Activated naive CD8-positive, alpha-beta T cell treated with anti-CD3 and anti-CD28 coated beads for 36 hours (primary cell): ENCODE data around the gene SLC4A5. TPM values are rescaled to one million over a fixed set of nuclear protein-coding genes. Genes with fewer than 3 reads are reported as not detected.
A peak's percentile ranks its signal among the peaks of the same experiment; 100 is the strongest.

Source experiments
- DNase-seq: peaks from one replicate; pipeline ENCODE4 v3.0.0; 2021
- H3K27ac Mint-ChIP-seq: one replicate; pipeline ENCODE4 v1.8.0; 2022; ENCODE audit warnings: mild to moderate bottlenecking, moderate library complexity, mixed read lengths
- H3K27me3 Mint-ChIP-seq: one replicate; pipeline ENCODE4 v1.8.0; 2022; ENCODE audit warnings: mild to moderate bottlenecking, mixed read lengths
- H3K36me3 Mint-ChIP-seq: one replicate; pipeline ENCODE4 v1.8.0; 2021; ENCODE audit warnings: mild to moderate bottlenecking, mixed read lengths
- H3K4me1 Mint-ChIP-seq: one replicate; pipeline ENCODE4 v1.8.0; 2021; ENCODE audit warnings: mixed read lengths
- H3K4me3 Mint-ChIP-seq: one replicate; pipeline ENCODE4 v1.8.0; 2022; ENCODE audit warnings: mild to moderate bottlenecking, moderate library complexity, mixed read lengths
- H3K9me3 Mint-ChIP-seq: one replicate; pipeline ENCODE4 v1.8.0; 2022; ENCODE audit warnings: mixed read lengths
- total RNA-seq, 2 experiments: library from RNA; stranded (reverse); gene quantifications; one replicate each; pipeline ENCODE4 v1.2.3, GENCODE V29; 2021

The SLC4A5 gene
- total RNA-seq, 2 experiments from 2014 or later: 0.74 to 1.5 TPM

DNA sequence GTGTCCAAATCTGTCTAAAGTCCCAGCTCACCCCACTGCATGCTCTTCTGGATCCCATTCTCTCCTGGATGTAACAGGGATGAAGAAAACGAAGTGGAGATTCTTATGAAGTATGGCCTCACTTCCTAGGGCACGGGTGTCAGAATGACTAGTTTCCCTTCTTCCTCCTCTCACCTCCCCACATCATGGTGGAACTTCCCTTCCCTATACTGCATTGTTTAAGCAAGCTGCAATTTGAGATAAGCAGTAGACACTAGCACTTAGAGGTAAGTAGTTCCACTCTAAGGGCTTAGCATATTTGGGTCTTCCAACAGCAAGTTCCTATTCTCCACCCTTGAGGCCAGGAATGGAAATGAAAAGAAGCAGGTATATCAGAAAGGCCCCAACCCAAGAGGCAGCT, 29.7 kb downstream of the SLC4A5 start:
- Mint-ChIP-seq H3K36me3 (peaks cover 2% of the 10 kb centered on the region), H3K4me3 (no peak overlapping the region), H3K27ac (no peak overlapping the region), H3K4me1 (no peaks in the 10 kb centered on the region), H3K9me3 (no peaks in the 10 kb centered on the region), H3K27me3 (no peaks in the 10 kb centered on the region)
- DNase-seq: no peak

DNA sequence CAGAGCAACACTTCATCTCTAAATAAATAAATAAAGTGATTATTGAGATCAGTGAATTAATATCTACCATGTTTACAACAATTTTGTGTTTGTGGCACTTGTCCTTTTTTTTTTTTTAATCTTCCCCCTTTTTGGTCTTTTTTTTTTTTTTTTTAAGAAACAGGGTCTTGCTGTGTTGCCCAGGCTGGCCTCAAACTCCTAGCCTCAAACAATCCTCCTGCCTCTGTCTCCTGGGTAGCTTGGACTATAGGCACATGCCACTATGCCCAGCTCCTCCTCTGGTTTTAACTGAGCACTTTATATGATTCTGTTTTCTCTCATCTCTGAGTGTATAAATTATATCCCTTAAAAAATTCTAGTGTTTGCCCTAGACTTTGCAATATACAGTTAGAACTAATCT, 30.3 kb downstream of the SLC4A5 start:
- Mint-ChIP-seq H3K27me3 (no peaks in the 10 kb centered on the region), H3K9me3 (no peaks in the 10 kb centered on the region), H3K27ac (no peak overlapping the region), H3K36me3 (peaks cover 2% of the 10 kb centered on the region), H3K4me1 (no peaks in the 10 kb centered on the region), H3K4me3 (no peak overlapping the region)
- DNase-seq: no peak

DNA sequence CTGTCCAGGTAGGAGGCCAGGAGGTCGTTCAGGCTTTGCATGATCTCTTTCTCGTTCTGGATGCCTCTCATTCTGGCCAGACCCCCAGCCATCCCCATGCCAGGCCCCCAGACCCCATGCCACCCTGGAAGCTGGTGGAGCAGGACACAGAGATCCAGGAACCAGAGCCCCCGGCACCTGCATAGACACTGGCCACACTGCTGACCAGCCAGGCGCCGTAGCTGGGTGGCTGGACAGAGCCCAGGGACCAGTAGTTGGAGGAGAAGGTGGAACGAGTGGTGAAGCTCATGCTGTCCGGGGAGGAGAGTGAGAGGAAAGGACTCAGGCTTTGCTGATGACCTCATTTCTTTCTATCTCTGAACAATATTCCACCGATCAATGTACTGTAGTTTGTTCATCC, 35.5 kb downstream of the SLC4A5 start:
- DNase-seq: no peak
- Mint-ChIP-seq H3K36me3 (no peaks in the 10 kb centered on the region), H3K4me3 (no peak overlapping the region), H3K4me1 (peaks cover 8% of the 10 kb centered on the region), H3K9me3 (no peaks in the 10 kb centered on the region), H3K27me3 (no peaks in the 10 kb centered on the region), H3K27ac (no peak overlapping the region)

DNA sequence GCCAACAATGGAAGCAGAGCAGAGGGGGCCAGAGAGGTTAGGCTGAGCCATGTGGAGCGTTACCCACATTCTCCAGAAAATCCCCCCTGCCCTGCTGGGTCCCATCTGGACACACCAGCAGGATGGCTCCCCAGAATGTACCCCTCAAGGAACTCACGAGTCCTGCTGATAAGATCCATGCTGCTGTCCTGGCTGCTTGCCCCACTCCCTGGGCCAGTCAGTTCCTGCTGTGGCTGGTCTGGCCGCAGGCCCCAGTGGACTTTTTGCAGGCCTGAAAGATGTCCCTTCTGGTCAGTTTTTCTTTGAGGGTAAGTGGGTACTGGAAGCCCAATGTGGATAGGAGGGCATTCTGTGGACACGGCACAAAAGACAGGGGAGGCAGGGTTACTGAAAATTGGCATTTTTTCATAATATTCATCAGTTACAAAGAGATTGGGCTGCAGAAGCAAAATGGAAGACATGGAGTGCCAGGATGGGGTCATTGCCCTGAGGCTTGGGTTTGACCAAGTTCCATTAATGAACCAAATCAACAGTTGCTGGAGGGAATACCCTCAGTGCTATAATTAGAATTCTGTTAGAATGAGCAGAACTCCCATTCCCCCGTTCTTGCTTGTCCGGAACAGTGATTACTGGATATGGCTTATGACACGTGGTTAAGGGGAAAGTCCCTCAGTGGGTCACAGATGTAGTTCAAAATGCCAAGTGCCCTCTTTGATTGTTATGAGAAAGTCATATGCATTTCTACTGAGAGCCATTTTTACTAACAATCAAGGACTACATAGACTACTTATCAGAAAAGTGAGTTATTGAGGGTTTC, 38.7 kb downstream of the SLC4A5 start:
- Mint-ChIP-seq H3K4me3 (no peak overlapping the region), H3K36me3 (peaks cover 3% of the 10 kb centered on the region), H3K9me3 (no peaks in the 10 kb centered on the region), H3K27ac (no peak overlapping the region), H3K4me1 (peaks cover 8% of the 10 kb centered on the region), H3K27me3 (no peaks in the 10 kb centered on the region)
- peak; percentile 14 for DNase-seq

DNA sequence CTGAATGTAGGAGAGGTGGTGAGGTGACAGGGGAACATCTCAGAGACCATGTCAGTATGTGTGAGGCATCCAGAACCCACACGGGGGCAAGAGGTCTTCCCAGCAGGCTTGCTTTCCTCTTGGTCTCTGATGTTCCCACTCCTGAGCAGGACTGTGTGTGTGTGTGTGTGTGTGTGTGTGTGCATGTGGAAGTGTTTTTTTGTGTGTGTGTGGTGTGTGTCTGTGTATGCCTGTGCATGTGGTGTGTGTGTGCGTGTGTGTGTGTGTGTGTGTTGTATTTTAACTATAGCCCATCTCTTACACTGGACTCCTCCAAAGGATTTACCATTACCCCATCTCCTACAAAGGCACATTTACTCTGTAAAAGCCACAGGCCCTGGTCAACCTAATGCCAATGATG, 40.4 kb downstream of the SLC4A5 start:
- no peak overlapping the region for H3K4me3 Mint-ChIP-seq
- peaks cover 8% of the 10 kb centered on the region for H3K4me1 Mint-ChIP-seq
- peaks cover 2% of the 10 kb centered on the region for H3K9me3 Mint-ChIP-seq
- no peak overlapping the region for H3K27ac Mint-ChIP-seq
- peaks cover 9% of the 10 kb centered on the region for H3K36me3 Mint-ChIP-seq
- no peaks in the 10 kb centered on the region for H3K27me3 Mint-ChIP-seq
- DNase-seq: no peak

DNA sequence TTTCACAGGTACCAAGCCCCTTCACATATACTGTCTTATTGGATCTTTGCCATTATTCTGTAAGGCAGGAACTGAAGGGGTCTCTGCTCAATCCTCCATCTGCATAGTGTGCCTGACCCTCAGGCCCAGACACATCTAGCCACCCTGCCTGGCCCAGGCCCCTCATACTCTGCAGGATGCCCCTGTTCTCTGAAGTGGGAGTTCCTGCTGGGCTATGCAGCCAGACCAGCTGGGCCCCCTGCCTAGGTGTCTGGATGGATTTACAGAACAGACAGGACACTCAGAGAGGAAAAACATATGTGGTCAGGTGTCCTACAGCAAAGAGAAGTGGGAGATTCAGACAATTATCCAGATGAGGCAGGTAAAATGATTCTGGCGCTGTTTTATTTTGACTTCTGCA, 42.0 kb downstream of the SLC4A5 start:
- no peak overlapping the region for H3K27ac Mint-ChIP-seq
- peaks cover 2% of the 10 kb centered on the region for H3K9me3 Mint-ChIP-seq
- no peaks in the 10 kb centered on the region for H3K27me3 Mint-ChIP-seq
- DNase-seq: no peak
- peaks cover 9% of the 10 kb centered on the region for H3K36me3 Mint-ChIP-seq
- peaks cover 8% of the 10 kb centered on the region for H3K4me1 Mint-ChIP-seq
- no peak overlapping the region for H3K4me3 Mint-ChIP-seq

DNA sequence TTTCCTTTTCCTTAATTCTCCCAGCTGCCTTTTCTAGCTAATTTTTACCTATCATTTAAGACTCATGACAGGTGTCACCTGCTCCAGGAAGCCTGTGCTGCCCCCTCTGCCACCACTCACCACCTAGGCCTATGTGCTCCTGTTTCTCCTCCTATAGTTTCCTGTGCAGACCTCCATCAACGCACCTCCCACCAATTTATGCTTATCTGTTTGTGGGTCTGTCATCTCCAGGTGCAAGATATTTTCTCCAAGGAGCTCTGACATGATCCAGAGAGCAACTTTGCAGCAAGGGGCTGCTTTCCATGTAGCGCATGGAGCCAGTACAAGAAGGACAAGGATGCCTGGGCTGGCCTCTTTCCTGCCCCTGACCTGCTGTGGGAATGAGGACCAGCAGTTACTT, 42.7 kb downstream of the SLC4A5 start:
- Mint-ChIP-seq H3K4me3 (no peak overlapping the region), H3K27me3 (no peaks in the 10 kb centered on the region), H3K36me3 (peaks cover 9% of the 10 kb centered on the region), H3K4me1 (peaks cover 8% of the 10 kb centered on the region), H3K9me3 (peaks cover 2% of the 10 kb centered on the region), H3K27ac (no peak overlapping the region)
- no peak for DNase-seq

DNA sequence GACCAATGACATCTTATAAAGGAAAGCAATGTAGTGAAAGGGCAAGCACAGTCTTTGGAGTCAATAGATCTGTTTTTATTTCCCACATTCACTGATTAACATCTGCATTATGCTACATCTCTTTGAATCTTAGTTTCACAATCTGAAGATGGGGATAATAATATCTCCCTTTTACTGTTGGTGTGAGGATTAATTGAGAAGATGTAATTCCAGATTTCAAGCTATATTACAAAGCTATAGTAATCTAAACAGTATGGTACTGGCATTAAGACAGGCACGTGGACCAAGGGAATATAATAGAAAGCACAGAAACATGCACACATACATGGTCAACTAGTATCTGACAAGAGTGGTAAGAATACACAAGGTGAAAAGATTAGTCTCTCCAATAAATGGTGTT, 45.3 kb downstream of the SLC4A5 start:
- Mint-ChIP-seq H3K4me1 (no peaks in the 10 kb centered on the region), H3K9me3 (peaks cover 2% of the 10 kb centered on the region), H3K36me3 (peaks cover 9% of the 10 kb centered on the region), H3K4me3 (no peak overlapping the region), H3K27ac (no peak overlapping the region), H3K27me3 (no peaks in the 10 kb centered on the region)
- no peak for DNase-seq

DNA sequence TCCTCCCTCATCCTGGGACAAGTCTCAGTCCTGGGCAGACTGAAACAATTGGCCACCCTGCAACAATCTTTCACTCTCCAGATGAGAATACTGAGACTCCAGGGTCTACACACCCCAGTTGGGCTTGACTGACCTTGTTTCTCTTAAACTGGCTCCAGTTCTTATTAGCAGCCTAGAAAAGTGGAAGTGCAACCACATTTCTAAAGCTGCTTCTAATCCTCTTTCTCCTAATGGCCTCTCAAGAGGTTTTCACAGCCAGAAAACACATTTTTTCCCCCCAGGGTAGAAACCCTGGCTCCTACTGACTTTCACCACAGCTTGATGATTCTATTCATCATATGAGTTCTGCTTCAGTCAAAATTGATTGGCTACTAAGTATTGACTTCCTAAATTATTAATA, 45.8 kb downstream of the SLC4A5 start:
- H3K27me3 Mint-ChIP-seq: no peaks in the 10 kb centered on the region
- H3K4me1 Mint-ChIP-seq: no peaks in the 10 kb centered on the region
- DNase-seq: no peak
- H3K4me3 Mint-ChIP-seq: no peak overlapping the region
- peaks cover 2% of the 10 kb centered on the region for H3K9me3 Mint-ChIP-seq
- no peak overlapping the region for H3K27ac Mint-ChIP-seq
- peaks cover 9% of the 10 kb centered on the region for H3K36me3 Mint-ChIP-seq

DNA sequence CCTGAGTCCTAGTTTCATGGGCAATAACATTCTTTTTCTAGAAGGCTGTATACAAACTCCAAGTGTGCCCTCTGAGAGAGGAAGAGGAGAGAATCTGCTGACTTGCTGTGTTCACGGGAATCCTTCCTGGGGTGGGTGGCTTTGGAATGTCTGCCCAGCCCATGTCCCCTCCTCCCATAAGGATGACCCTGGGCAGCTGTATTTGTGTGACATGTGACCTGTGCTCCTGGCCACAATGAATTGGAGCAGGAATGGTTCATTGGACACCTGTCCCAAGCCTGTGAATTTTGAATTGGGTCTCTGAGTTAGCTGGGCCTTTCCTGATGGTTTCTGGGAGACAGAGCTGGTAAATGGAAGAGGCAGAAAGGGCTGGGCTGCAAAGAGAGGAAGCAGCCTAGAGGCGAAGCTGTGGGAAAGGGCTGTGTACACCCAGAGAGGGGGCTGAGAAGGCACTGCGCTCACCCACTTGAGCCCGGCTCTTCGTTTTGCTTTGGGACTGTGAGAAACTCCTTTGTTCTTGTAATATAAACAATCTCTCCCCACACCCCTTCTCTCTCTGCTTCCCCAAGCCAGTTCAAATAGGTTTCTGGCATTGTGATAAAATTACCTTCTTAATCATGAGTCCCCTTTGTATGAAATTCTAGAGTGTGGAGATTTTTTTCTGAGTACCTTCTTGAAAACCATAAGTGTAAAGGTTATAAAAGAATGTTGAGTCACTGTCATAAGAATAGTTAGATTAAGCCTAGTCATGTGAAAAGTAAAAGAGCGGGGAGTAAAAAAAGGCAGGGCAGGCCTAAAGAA, 49.8 kb downstream of the SLC4A5 start:
- Mint-ChIP-seq H3K4me1 (peaks cover 14% of the 10 kb centered on the region), H3K36me3 (peaks cover 3% of the 10 kb centered on the region), H3K27ac (no peak overlapping the region), H3K9me3 (no peaks in the 10 kb centered on the region), H3K4me3 (no peak overlapping the region), H3K27me3 (no peaks in the 10 kb centered on the region)
- no peak for DNase-seq

DNA sequence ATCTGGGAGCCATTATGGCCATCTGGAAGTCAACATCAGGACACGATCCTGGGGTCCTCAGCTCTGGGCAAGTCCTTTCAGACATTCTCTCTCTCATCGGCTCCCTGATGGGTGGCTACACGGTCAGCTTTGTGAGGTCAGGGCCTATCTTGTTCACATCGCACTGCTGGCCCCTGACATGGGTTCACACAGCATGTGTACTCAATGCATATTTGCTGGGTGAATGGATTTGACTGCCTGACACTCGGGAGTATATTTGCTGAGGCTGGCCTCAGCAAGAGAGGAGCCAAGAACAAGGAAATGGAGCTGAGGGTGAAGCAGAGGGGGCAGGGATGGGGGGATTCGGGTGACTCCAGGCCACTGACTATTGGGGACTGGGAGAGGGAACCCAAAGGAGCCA, 50.5 kb downstream of the SLC4A5 start:
- no peak for DNase-seq
- no peaks in the 10 kb centered on the region for H3K36me3 Mint-ChIP-seq
- H3K27me3 Mint-ChIP-seq: no peaks in the 10 kb centered on the region
- no peak overlapping the region for H3K27ac Mint-ChIP-seq
- no peaks in the 10 kb centered on the region for H3K9me3 Mint-ChIP-seq
- H3K4me1 Mint-ChIP-seq: peaks cover 14% of the 10 kb centered on the region
- no peak overlapping the region for H3K4me3 Mint-ChIP-seq

DNA sequence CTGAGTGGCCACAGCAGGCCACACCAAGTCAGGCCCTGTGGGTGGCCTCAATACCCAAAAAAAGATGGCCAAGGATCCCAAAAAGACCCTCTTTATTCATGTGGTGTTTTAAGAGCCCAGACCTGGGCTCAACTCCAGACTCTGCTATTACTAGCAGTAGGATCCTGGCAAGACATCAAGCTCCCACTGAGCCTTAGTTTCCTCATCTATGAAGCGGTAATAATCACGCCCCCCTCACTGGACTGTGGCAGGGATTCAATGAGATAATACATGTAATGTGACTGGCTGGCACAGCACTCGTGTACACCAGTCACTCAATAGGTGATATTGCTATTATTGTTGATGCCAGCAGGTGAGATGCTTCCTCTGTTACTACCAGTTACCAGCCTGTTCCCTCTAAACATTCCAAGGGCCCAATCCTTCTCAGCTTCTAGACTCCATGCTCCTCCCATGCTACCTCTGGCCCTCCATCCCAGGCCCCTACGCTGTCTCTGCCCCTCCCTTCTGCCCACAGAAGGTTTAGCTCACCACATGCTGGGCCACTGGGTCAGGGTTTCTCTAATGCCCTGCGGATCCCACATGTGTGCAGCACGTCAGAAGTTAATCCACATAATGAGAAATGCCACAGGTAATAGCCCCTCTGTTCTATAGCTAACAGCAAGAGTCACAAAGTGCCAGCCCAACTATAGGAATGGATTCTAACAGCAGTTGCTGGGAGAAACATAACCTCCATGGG, 51.2 kb downstream of the SLC4A5 start:
- no peaks in the 10 kb centered on the region for H3K27me3 Mint-ChIP-seq
- H3K36me3 Mint-ChIP-seq: no peaks in the 10 kb centered on the region
- H3K4me3 Mint-ChIP-seq: no peak overlapping the region
- H3K9me3 Mint-ChIP-seq: no peaks in the 10 kb centered on the region
- H3K4me1 Mint-ChIP-seq: peaks cover 14% of the 10 kb centered on the region
- H3K27ac Mint-ChIP-seq: no peak overlapping the region
- DNase-seq: no peak

DNA sequence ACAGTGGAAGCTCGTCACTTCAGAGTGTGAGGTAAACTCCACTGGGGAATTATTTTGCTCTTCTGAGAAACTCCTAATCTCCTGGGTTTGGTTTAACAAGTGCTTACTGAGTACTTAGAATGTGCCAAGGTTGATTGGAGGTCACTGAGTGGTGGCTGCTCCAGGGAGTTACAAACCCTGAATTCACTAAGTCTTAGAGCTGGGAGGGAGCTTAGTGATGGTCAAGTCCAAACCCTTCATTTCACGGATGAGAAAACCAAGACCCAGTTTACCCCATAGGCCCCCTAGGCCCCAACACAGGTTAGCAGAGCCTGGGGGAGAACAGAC, 52.0 kb downstream of the SLC4A5 start:
- H3K27ac Mint-ChIP-seq: peak overlapping the region; percentile 76
- H3K4me3 Mint-ChIP-seq: no peak overlapping the region
- no peaks in the 10 kb centered on the region for H3K27me3 Mint-ChIP-seq
- H3K4me1 Mint-ChIP-seq: peaks cover 14% of the 10 kb centered on the region
- no peaks in the 10 kb centered on the region for H3K36me3 Mint-ChIP-seq
- no peaks in the 10 kb centered on the region for H3K9me3 Mint-ChIP-seq
- no peak for DNase-seq

DNA sequence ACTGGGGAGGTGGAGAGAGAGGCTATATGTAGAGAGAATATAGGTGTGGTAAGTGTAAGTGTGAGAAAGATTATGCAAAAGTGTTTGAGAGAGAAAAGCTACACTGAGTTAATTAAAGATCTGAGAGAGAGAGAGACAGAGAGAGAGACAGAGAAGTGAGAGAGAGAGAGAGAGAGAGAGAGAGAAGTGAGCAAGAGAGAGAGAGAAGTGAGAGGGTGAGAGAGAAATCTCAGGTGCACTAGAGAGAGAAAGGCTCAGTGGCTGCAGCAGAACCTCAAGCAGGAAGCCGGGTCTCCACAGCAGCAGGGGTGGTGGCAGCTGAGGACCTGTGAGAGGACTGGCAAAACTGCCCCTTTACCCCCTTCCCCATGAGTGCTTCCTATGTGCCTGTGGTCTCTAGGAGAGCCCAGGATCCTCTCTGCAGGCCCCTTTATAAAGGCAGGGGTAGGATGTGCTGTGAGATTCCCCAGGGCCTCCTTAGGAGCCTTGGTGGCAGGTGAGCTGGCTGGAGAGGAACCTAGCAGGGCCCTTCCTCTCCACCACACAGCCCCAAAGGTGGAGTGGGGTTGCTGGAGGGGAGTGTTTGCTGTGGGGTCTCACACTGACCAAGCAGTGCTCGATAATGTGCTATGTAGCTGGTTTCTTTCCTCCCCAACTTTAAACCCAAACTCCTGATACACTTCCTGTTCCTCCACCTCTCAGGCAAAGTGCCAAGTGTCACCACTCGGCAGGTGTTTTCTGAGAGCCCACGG, 52.6 kb downstream of the SLC4A5 start:
- no peak for DNase-seq
- Mint-ChIP-seq H3K4me1 (peaks cover 14% of the 10 kb centered on the region), H3K27me3 (no peaks in the 10 kb centered on the region), H3K27ac (peak overlapping the region; percentile 76), H3K4me3 (no peak overlapping the region), H3K9me3 (no peaks in the 10 kb centered on the region), H3K36me3 (no peaks in the 10 kb centered on the region)

DNA sequence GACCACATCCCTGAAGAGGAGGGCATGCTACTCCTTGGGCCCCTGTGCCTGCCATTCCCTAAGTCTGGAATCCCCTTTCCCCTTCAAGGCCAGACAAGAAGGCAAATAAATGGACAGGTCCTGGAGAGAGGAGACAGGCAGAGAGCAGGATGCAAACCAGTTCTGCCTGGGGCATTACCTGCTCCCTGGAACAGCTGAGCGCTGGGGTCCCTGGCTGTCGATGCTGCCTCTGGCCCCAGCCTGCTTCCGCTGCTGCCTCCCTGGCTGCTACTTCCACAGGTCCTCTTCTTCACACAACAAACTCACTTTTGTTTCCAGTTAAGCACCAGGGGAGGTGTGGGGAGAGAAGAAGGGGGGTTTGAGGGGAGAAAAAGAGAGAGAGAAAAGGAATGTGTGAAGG, 53.1 kb downstream of the SLC4A5 start:
- Mint-ChIP-seq H3K36me3 (no peaks in the 10 kb centered on the region), H3K4me3 (no peak overlapping the region), H3K4me1 (peaks cover 14% of the 10 kb centered on the region), H3K9me3 (no peaks in the 10 kb centered on the region), H3K27me3 (no peaks in the 10 kb centered on the region), H3K27ac (peak overlapping the region; percentile 76)
- DNase-seq: no peak
